HepG2 (cell line): Measurements from ENCODE around the gene DUS3L. TPM values are rescaled to one million over a fixed set of nuclear protein-coding genes. Genes with fewer than 3 reads are reported as not detected.

Source experiments
- HCFC1 ChIP-seq: fragments of 150-350 bp; IDR thresholded peaks from 2 replicates; pipeline ENCODE4 v1.6.1; 2014; ENCODE audit warnings: low read depth, low read length
- SETDB1 ChIP-seq: sonication (generic); formaldehyde crosslinking; IDR thresholded peaks from 2 replicates; pipeline ENCODE4 v1.5.1; 2020; ENCODE audit warnings: missing genetic modification reagents, mild to moderate bottlenecking, borderline replicate concordance
- SIN3B ChIP-seq: fragments of 150-350 bp; IDR thresholded peaks from 2 replicates; pipeline ENCODE4 v1.6.1; 2014; ENCODE audit warnings: low read length
- TAF15 ChIP-seq: fragments of 200-400 bp; formaldehyde crosslinking; IDR thresholded peaks from one replicate; pipeline ENCODE4 v1.6.1; 2018; ENCODE audit warnings: mild to moderate bottlenecking, low read depth, low read length; ENCODE audit not compliant: poor library complexity, severe bottlenecking
- ZBTB3 ChIP-seq: sonication (generic); formaldehyde crosslinking; IDR thresholded peaks from 2 replicates; pipeline ENCODE4 v1.4.0; 2020; ENCODE audit warnings: low read depth, mild to moderate bottlenecking, moderate library complexity, missing genetic modification reagents, borderline replicate concordance
- ZFY ChIP-seq: sonication (generic); formaldehyde crosslinking; IDR thresholded peaks from 2 replicates; pipeline ENCODE4 v1.4.0; 2020; ENCODE audit warnings: missing genetic modification reagents
- polyA plus RNA-seq, 8 experiments: library from polyadenylated mRNA; depleted of rRNA in 3 of 8; stranded (reverse) in 7 of 8; unstranded in 1 of 8; fragments of >200 nt; fragmentation: Illumina TruSeq in 4 of 8; extraction: Trizol in 4 of 8; gene quantifications; 2 replicates each; pipeline versions ENCODE4 v1.2.1 to v1.2.3, GENCODE V29; 2011 to 2016; ENCODE audit warnings: low read depth in 4 of 8, missing spikeins in 1 of 8, mixed read lengths in 1 of 8; ENCODE audit not compliant: insufficient read depth in 1 of 8
- total RNA-seq, 5 experiments: library from RNA; depleted of rRNA; stranded (reverse); fragments of >200 nt; fragmentation: Illumina TruSeq; extraction: Trizol; gene quantifications; 2 replicates each; pipeline ENCODE4 v1.2.3, GENCODE V29; 2016; ENCODE audit warnings: low read depth in 1 of 5
- TF ChIP-seq, protein P1 (sequence below): IDR thresholded peaks from 2 replicates; pipeline ENCODE4 v1.6.1; 2016; ENCODE audit warnings: low read depth, missing genetic modification reagents, missing compliant biosample characterization
- TF ChIP-seq, protein P2 (sequence below): sonication (generic); formaldehyde crosslinking; IDR thresholded peaks from 2 replicates; pipeline ENCODE4 v1.8.0; 2022; ENCODE audit warnings: missing genetic modification reagents, mild to moderate bottlenecking, borderline replicate concordance
- TF ChIP-seq, protein P3 (sequence below): IDR thresholded peaks from 2 replicates; pipeline ENCODE4 v1.6.1; 2016; ENCODE audit warnings: missing compliant biosample characterization, missing genetic modification reagents, borderline replicate concordance
- TF ChIP-seq, protein P4 (sequence below): sonication (generic); formaldehyde crosslinking; IDR thresholded peaks from 2 replicates; pipeline ENCODE4 v1.4.0; 2020; ENCODE audit warnings: missing genetic modification reagents; ENCODE audit errors: not compliant biosample characterization
- TF ChIP-seq, protein P5 (sequence below), 2 experiments: sonication (generic) in 1 of 2; formaldehyde crosslinking in 1 of 2; IDR thresholded peaks; 2 replicates each; pipeline versions ENCODE4 v1.5.1 to v1.6.1; 2011 to 2020; ENCODE audit warnings: borderline replicate concordance in 1 of 2, low read depth in 1 of 2, low read length in 1 of 2, mild to moderate bottlenecking in 1 of 2, missing genetic modification reagents in 1 of 2, moderate library complexity in 1 of 2

DUS3L gene
- total and polyA plus RNA-seq, 2 of the 13 experiments (the other 11 are each of a cell fraction or from before 2014, with no cell fraction given), result 13.3 to 25.1 TPM

DNA sequence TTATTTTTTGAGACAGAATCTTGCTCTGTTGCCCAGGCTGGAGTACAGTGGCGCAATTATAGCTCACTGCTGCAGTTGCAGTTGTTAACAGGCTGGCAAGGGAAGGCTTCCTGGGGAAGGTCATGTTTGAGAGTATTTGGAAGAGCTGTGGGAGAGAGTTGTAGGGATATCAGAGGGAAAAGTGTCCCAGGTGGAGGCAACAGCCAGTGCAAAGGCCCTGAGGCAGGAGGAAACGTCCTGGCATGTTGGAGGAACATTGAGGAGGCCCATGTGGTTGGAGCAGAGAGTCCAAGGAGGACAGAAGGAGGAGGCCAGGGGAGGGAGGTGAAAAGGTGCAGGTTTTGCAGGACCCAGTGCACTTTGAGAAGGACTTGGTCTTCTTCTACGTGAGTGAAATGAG, 2.2 kb upstream of the DUS3L start (continued):
- TF ChIP-seq, protein P1, sequence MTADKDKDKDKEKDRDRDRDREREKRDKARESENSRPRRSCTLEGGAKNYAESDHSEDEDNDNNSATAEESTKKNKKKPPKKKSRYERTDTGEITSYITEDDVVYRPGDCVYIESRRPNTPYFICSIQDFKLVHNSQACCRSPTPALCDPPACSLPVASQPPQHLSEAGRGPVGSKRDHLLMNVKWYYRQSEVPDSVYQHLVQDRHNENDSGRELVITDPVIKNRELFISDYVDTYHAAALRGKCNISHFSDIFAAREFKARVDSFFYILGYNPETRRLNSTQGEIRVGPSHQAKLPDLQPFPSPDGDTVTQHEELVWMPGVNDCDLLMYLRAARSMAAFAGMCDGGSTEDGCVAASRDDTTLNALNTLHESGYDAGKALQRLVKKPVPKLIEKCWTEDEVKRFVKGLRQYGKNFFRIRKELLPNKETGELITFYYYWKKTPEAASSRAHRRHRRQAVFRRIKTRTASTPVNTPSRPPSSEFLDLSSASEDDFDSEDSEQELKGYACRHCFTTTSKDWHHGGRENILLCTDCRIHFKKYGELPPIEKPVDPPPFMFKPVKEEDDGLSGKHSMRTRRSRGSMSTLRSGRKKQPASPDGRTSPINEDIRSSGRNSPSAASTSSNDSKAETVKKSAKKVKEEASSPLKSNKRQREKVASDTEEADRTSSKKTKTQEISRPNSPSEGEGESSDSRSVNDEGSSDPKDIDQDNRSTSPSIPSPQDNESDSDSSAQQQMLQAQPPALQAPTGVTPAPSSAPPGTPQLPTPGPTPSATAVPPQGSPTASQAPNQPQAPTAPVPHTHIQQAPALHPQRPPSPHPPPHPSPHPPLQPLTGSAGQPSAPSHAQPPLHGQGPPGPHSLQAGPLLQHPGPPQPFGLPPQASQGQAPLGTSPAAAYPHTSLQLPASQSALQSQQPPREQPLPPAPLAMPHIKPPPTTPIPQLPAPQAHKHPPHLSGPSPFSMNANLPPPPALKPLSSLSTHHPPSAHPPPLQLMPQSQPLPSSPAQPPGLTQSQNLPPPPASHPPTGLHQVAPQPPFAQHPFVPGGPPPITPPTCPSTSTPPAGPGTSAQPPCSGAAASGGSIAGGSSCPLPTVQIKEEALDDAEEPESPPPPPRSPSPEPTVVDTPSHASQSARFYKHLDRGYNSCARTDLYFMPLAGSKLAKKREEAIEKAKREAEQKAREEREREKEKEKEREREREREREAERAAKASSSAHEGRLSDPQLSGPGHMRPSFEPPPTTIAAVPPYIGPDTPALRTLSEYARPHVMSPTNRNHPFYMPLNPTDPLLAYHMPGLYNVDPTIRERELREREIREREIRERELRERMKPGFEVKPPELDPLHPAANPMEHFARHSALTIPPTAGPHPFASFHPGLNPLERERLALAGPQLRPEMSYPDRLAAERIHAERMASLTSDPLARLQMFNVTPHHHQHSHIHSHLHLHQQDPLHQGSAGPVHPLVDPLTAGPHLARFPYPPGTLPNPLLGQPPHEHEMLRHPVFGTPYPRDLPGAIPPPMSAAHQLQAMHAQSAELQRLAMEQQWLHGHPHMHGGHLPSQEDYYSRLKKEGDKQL (CRISPR knock-in tag), result no peak
- TF ChIP-seq HCFC1, result no peak
- TF ChIP-seq, protein P2, sequence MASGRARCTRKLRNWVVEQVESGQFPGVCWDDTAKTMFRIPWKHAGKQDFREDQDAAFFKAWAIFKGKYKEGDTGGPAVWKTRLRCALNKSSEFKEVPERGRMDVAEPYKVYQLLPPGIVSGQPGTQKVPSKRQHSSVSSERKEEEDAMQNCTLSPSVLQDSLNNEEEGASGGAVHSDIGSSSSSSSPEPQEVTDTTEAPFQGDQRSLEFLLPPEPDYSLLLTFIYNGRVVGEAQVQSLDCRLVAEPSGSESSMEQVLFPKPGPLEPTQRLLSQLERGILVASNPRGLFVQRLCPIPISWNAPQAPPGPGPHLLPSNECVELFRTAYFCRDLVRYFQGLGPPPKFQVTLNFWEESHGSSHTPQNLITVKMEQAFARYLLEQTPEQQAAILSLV (CRISPR knock-in tag), result no peak
- TF ChIP-seq, protein P3, sequence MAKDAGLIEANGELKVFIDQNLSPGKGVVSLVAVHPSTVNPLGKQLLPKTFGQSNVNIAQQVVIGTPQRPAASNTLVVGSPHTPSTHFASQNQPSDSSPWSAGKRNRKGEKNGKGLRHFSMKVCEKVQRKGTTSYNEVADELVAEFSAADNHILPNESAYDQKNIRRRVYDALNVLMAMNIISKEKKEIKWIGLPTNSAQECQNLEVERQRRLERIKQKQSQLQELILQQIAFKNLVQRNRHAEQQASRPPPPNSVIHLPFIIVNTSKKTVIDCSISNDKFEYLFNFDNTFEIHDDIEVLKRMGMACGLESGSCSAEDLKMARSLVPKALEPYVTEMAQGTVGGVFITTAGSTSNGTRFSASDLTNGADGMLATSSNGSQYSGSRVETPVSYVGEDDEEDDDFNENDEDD (CRISPR knock-in tag), result no peak
- TF ChIP-seq, protein P4, sequence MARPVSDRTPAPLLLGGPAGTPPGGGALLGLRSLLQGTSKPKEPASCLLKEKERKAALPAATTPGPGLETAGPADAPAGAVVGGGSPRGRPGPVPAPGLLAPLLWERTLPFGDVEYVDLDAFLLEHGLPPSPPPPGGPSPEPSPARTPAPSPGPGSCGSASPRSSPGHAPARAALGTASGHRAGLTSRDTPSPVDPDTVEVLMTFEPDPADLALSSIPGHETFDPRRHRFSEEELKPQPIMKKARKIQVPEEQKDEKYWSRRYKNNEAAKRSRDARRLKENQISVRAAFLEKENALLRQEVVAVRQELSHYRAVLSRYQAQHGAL (CRISPR knock-in tag), result no peak
- no peak for TF ChIP-seq SETDB1
- TF ChIP-seq TAF15, result no peak
- no peak for TF ChIP-seq ZFY
- TF ChIP-seq, protein P5, sequence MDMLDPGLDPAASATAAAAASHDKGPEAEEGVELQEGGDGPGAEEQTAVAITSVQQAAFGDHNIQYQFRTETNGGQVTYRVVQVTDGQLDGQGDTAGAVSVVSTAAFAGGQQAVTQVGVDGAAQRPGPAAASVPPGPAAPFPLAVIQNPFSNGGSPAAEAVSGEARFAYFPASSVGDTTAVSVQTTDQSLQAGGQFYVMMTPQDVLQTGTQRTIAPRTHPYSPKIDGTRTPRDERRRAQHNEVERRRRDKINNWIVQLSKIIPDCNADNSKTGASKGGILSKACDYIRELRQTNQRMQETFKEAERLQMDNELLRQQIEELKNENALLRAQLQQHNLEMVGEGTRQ (IDR thresholded peaks at IDR 0.05; ENCODE audit: low read depth, low read length), result no peak
- TF ChIP-seq, protein P5 (CRISPR knock-in tag; IDR thresholded peaks at IDR 0.05; ENCODE audit: borderline replicate concordance), result no peak
- no peak for TF ChIP-seq SIN3B
- TF ChIP-seq ZBTB3 (CRISPR knock-in tag), result no peak
